ENCODE data around the gene SMG6. TPM values are rescaled to one million over a fixed set of nuclear protein-coding genes. Genes with fewer than 3 reads are reported as not detected.

SMG6 gene
- total and polyA plus RNA-seq, 2 donors = 30.0 to 31.0 TPM

GRCh38 chr17:2243953-2244352 lies 59.6 kb downstream of the SMG6 start:
- Histone ChIP-seq H3K27ac (ENCODE audit: low read depth in 1 of 2, low read length in 1 of 2) (no peak overlapping the region), H3K36me3 (ENCODE audit: control insufficient read depth in 2 of 2, insufficient read depth in 2 of 2, low read length in 1 of 2) (peaks cover 22 to 41% of the 10 kb centered on the region in 2 donors), H3K4me1 (ENCODE audit: control insufficient read depth in 2 of 2, insufficient read depth in 2 of 2, low read length in 2 of 2) (no peaks in the 10 kb centered on the region), H3K27me3 (ENCODE audit: control insufficient read depth in 2 of 2, insufficient read depth in 1 of 2, low read length in 1 of 2) (no peaks in the 10 kb centered on the region), H3K9me3 (ENCODE audit: control insufficient read depth in 2 of 2, insufficient read depth in 1 of 2, low read length in 1 of 2) (no peaks in the 10 kb centered on the region), H3K4me3 (ENCODE audit: low read length in 2 of 2) (no peak overlapping the region)
- WGBS = 95% methylated on average over 5 of the region's 5 CpGs
- DNase-seq (ENCODE audit: low read depth in 6 of 9, low spot score in 9 of 9) = no peak

- no peak for DNase-seq (ENCODE audit: low read depth in 6 of 9, low spot score in 9 of 9)
- no peaks in the 10 kb centered on the region for H3K9me3 ChIP-seq (ENCODE audit: control insufficient read depth in 2 of 2, insufficient read depth in 1 of 2, low read length in 1 of 2)
- H3K27me3 ChIP-seq (ENCODE audit: control insufficient read depth in 2 of 2, insufficient read depth in 1 of 2, low read length in 1 of 2) = no peaks in the 10 kb centered on the region
- no peak overlapping the region for H3K4me3 ChIP-seq (ENCODE audit: low read length in 2 of 2)
- 96% methylated on average over 5 of the region's 5 CpGs for WGBS
- peaks cover 0 to 9% of the 10 kb centered on the region in 2 donors for H3K4me1 ChIP-seq (ENCODE audit: control insufficient read depth in 2 of 2, insufficient read depth in 2 of 2, low read length in 2 of 2)
- peaks cover 35 to 52% of the 10 kb centered on the region in 2 donors for H3K36me3 ChIP-seq (ENCODE audit: control insufficient read depth in 2 of 2, insufficient read depth in 2 of 2, low read length in 1 of 2)
- H3K27ac ChIP-seq (ENCODE audit: low read depth in 1 of 2, low read length in 1 of 2) = no peak overlapping the region
Observed at GRCh38 chr17:2241823-2242222, 61.8 kb downstream of the SMG6 start.

GRCh38 chr17:2240541-2240940 lies 63.0 kb downstream of the SMG6 start:
- Histone ChIP-seq H3K36me3 (ENCODE audit: control insufficient read depth in 2 of 2, insufficient read depth in 2 of 2, low read length in 1 of 2) (peaks cover 42 to 63% of the 10 kb centered on the region in 2 donors), H3K4me3 (ENCODE audit: low read length in 2 of 2) (no peak overlapping the region), H3K27me3 (ENCODE audit: control insufficient read depth in 2 of 2, insufficient read depth in 1 of 2, low read length in 1 of 2) (no peaks in the 10 kb centered on the region), H3K4me1 (ENCODE audit: control insufficient read depth in 2 of 2, insufficient read depth in 2 of 2, low read length in 2 of 2) (peaks cover 0 to 12% of the 10 kb centered on the region in 2 donors), H3K27ac (ENCODE audit: low read depth in 1 of 2, low read length in 1 of 2) (peak overlapping the region; percentile 45 to 58), H3K9me3 (ENCODE audit: control insufficient read depth in 2 of 2, insufficient read depth in 1 of 2, low read length in 1 of 2) (no peaks in the 10 kb centered on the region)
- WGBS = 94% methylated on average over 13 of the region's 13 CpGs
- no peak for DNase-seq (ENCODE audit: low read depth in 6 of 9, low spot score in 9 of 9)

GRCh38 chr17:2239882-2240430 lies 63.6 kb downstream of the SMG6 start:
- H3K4me1 ChIP-seq (ENCODE audit: control insufficient read depth in 2 of 2, insufficient read depth in 2 of 2, low read length in 2 of 2) = peaks cover 0 to 14% of the 10 kb centered on the region in 2 donors
- peak overlapping the region; percentile 46 to 50 for H3K27ac ChIP-seq (ENCODE audit: low read depth in 1 of 2, low read length in 1 of 2)
- no peak for DNase-seq (ENCODE audit: low read depth in 6 of 9, low spot score in 9 of 9)
- H3K4me3 ChIP-seq (ENCODE audit: low read length in 2 of 2) = no peak overlapping the region
- 95% methylated on average over 10 of the region's 10 CpGs for WGBS
- no peaks in the 10 kb centered on the region for H3K27me3 ChIP-seq (ENCODE audit: control insufficient read depth in 2 of 2, insufficient read depth in 1 of 2, low read length in 1 of 2)
- peaks cover 48 to 69% of the 10 kb centered on the region in 2 donors for H3K36me3 ChIP-seq (ENCODE audit: control insufficient read depth in 2 of 2, insufficient read depth in 2 of 2, low read length in 1 of 2)
- no peaks in the 10 kb centered on the region for H3K9me3 ChIP-seq (ENCODE audit: control insufficient read depth in 2 of 2, insufficient read depth in 1 of 2, low read length in 1 of 2)

GRCh38 chr17:2239170-2239551 lies 64.4 kb downstream of the SMG6 start:
- WGBS = 93% methylated on average over 2 of the region's 2 CpGs
- Histone ChIP-seq H3K27me3 (ENCODE audit: control insufficient read depth in 2 of 2, insufficient read depth in 1 of 2, low read length in 1 of 2) (no peaks in the 10 kb centered on the region), H3K9me3 (ENCODE audit: control insufficient read depth in 2 of 2, insufficient read depth in 1 of 2, low read length in 1 of 2) (no peaks in the 10 kb centered on the region), H3K4me1 (ENCODE audit: control insufficient read depth in 2 of 2, insufficient read depth in 2 of 2, low read length in 2 of 2) (peaks cover 0 to 15% of the 10 kb centered on the region in 2 donors), H3K27ac (ENCODE audit: low read depth in 1 of 2, low read length in 1 of 2) (peak overlapping the region; percentile 50 to 60), H3K36me3 (ENCODE audit: control insufficient read depth in 2 of 2, insufficient read depth in 2 of 2, low read length in 1 of 2) (peaks cover 52 to 67% of the 10 kb centered on the region in 2 donors), H3K4me3 (ENCODE audit: low read length in 2 of 2) (no peak overlapping the region)
- no peak for DNase-seq (ENCODE audit: low read depth in 6 of 9, low spot score in 9 of 9)

- H3K36me3 ChIP-seq (ENCODE audit: control insufficient read depth in 2 of 2, insufficient read depth in 2 of 2, low read length in 1 of 2) = peaks cover 54 to 68% of the 10 kb centered on the region in 2 donors
- DNase-seq (ENCODE audit: low read depth in 6 of 9, low spot score in 9 of 9) = no peak
- peak overlapping the region; percentile 50 to 79 for H3K27ac ChIP-seq (ENCODE audit: low read depth in 1 of 2, low read length in 1 of 2)
- H3K27me3 ChIP-seq (ENCODE audit: control insufficient read depth in 2 of 2, insufficient read depth in 1 of 2, low read length in 1 of 2) = no peaks in the 10 kb centered on the region
- no peaks in the 10 kb centered on the region for H3K9me3 ChIP-seq (ENCODE audit: control insufficient read depth in 2 of 2, insufficient read depth in 1 of 2, low read length in 1 of 2)
- 92% methylated on average over 15 of the region's 15 CpGs for WGBS
- H3K4me1 ChIP-seq (ENCODE audit: control insufficient read depth in 2 of 2, insufficient read depth in 2 of 2, low read length in 2 of 2) = peaks cover 0 to 17% of the 10 kb centered on the region in 2 donors
- no peak overlapping the region for H3K4me3 ChIP-seq (ENCODE audit: low read length in 2 of 2)
Observed at GRCh38 chr17:2238432-2239169, 65.0 kb downstream of the SMG6 start.

- peaks cover 0 to 22% of the 10 kb centered on the region in 2 donors for H3K4me1 ChIP-seq (ENCODE audit: control insufficient read depth in 2 of 2, insufficient read depth in 2 of 2, low read length in 2 of 2)
- H3K36me3 ChIP-seq (ENCODE audit: control insufficient read depth in 2 of 2, insufficient read depth in 2 of 2, low read length in 1 of 2) = peaks cover 56 to 68% of the 10 kb centered on the region in 2 donors
- DNase-seq (ENCODE audit: low read depth in 6 of 9, low spot score in 9 of 9) = no peak
- no peaks in the 10 kb centered on the region for H3K9me3 ChIP-seq (ENCODE audit: control insufficient read depth in 2 of 2, insufficient read depth in 1 of 2, low read length in 1 of 2)
- H3K27ac ChIP-seq (ENCODE audit: low read depth in 1 of 2, low read length in 1 of 2) = peak overlapping the region in 1 of 2 donors; percentile 50
- H3K4me3 ChIP-seq (ENCODE audit: low read length in 2 of 2) = no peak overlapping the region
- 88% methylated on average over 3 of the region's 3 CpGs for WGBS
- H3K27me3 ChIP-seq (ENCODE audit: control insufficient read depth in 2 of 2, insufficient read depth in 1 of 2, low read length in 1 of 2) = no peaks in the 10 kb centered on the region
Observed at GRCh38 chr17:2237950-2238349, 65.6 kb downstream of the SMG6 start.

- Histone ChIP-seq H3K9me3 (ENCODE audit: control insufficient read depth in 2 of 2, insufficient read depth in 1 of 2, low read length in 1 of 2) (no peaks in the 10 kb centered on the region), H3K27ac (ENCODE audit: low read depth in 1 of 2, low read length in 1 of 2) (peak overlapping the region; percentile 3 to 36), H3K36me3 (ENCODE audit: control insufficient read depth in 2 of 2, insufficient read depth in 2 of 2, low read length in 1 of 2) (peaks cover 55 to 64% of the 10 kb centered on the region in 2 donors), H3K4me3 (ENCODE audit: low read length in 2 of 2) (no peak overlapping the region), H3K4me1 (ENCODE audit: control insufficient read depth in 2 of 2, insufficient read depth in 2 of 2, low read length in 2 of 2) (peaks cover 0 to 22% of the 10 kb centered on the region in 2 donors), H3K27me3 (ENCODE audit: control insufficient read depth in 2 of 2, insufficient read depth in 1 of 2, low read length in 1 of 2) (no peaks in the 10 kb centered on the region)
- DNase-seq (ENCODE audit: low read depth in 6 of 9, low spot score in 9 of 9) = no peak
- WGBS = 95% methylated on average over 5 of the region's 5 CpGs
Observed at GRCh38 chr17:2237521-2237921, 66.1 kb downstream of the SMG6 start.

GRCh38 chr17:2235792-2236366 lies 67.7 kb downstream of the SMG6 start:
- no peaks in the 10 kb centered on the region for H3K27me3 ChIP-seq (ENCODE audit: control insufficient read depth in 2 of 2, insufficient read depth in 1 of 2, low read length in 1 of 2)
- H3K27ac ChIP-seq (ENCODE audit: low read depth in 1 of 2, low read length in 1 of 2) = no peak overlapping the region
- 91% methylated on average over 6 of the region's 6 CpGs for WGBS
- no peak for DNase-seq (ENCODE audit: low read depth in 6 of 9, low spot score in 9 of 9)
- H3K36me3 ChIP-seq (ENCODE audit: control insufficient read depth in 2 of 2, insufficient read depth in 2 of 2, low read length in 1 of 2) = peaks cover 58 to 63% of the 10 kb centered on the region in 2 donors
- peaks cover 0 to 22% of the 10 kb centered on the region in 2 donors for H3K4me1 ChIP-seq (ENCODE audit: control insufficient read depth in 2 of 2, insufficient read depth in 2 of 2, low read length in 2 of 2)
- no peak overlapping the region for H3K4me3 ChIP-seq (ENCODE audit: low read length in 2 of 2)
- no peaks in the 10 kb centered on the region for H3K9me3 ChIP-seq (ENCODE audit: control insufficient read depth in 2 of 2, insufficient read depth in 1 of 2, low read length in 1 of 2)
